IPS-15b (cell line): ENCODE measurements around the gene CACNA1H.

Source experiments
- H3K27me3 ChIP-seq: one replicate; pipeline ENCODE4 v1.6.1; 2013; ENCODE audit warnings: low read length; ENCODE audit not compliant: control insufficient read depth, insufficient read depth
- H3K36me3 ChIP-seq: one replicate; pipeline ENCODE4 v1.6.1; 2013; ENCODE audit warnings: low read length; ENCODE audit not compliant: control insufficient read depth, insufficient read depth
- H3K4me1 ChIP-seq: one replicate; pipeline ENCODE4 v1.6.1; 2013; ENCODE audit warnings: mild to moderate bottlenecking, low read length; ENCODE audit not compliant: control insufficient read depth, insufficient read depth
- H3K4me3 ChIP-seq: one replicate; pipeline ENCODE4 v1.5.1; 2013; ENCODE audit warnings: low read depth, low read length
- H3K9ac ChIP-seq: one replicate; pipeline ENCODE4 v1.6.1; 2013; ENCODE audit warnings: low read depth, mild to moderate bottlenecking, low read length
- H3K9me3 ChIP-seq: one replicate; pipeline ENCODE4 v1.6.1; 2013; ENCODE audit warnings: mild to moderate bottlenecking, low read length; ENCODE audit not compliant: control insufficient read depth, insufficient read depth

Gene CACNA1H

DNA sequence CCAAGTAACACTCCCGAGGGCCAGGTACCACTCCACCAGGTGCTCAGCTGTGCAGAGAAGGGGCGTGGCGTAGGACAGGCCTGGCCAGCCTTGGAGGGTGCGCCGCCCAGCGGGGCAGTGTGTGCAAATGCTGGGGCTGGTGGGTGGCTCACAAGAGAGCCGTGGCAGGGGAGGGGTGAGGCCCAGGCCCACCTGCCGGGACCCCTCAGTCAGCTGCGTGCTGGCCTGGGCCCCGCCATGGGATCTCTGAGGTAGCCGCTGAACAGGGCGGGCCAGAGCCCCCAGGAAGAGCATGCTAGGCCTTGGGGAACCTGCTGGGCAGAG, 63.4 kb downstream of the CACNA1H start:
- Histone ChIP-seq H3K36me3 (peaks cover 77% of the 10 kb centered on the region), H3K4me1 (no peaks in the 10 kb centered on the region), H3K9ac (no peak overlapping the region), H3K27me3 (no peaks in the 10 kb centered on the region), H3K4me3 (no peak overlapping the region), H3K9me3 (no peaks in the 10 kb centered on the region)

DNA sequence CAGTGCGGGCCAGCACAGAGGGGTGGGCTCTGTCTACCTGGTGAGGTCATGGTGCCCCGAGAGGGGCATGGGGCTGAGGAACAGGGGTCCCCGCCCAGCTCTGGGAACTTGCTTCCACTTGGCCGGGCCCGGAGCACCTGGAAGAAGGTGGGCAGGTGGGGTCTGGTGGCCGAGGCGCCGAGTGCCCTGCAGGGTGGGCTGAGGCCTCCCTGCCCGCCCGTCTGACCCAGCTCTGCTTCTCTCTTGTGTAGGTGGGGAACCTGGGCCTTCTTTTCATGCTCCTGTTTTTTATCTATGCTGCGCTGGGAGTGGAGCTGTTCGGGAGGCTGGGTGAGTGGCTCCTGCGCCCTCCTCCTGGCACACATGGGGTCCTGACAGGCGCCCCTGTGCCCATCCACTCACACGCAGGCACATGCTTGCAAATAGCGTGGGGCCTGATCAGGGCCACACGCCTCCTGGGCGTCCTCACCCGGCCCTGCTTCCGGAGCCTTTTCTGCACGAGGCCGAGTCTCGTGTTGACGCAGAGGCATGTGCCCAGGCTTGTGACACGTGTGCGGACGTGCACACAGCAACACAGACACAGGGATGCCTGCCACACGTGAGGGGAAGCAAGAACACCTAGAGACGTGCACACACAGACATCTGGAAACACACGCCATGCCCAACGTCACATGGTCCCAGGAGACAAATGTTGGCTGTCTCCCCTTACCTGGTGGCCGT, 63.9 kb downstream of the CACNA1H start:
- no peak overlapping the region for H3K9ac ChIP-seq
- no peak overlapping the region for H3K4me3 ChIP-seq
- no peaks in the 10 kb centered on the region for H3K27me3 ChIP-seq
- H3K36me3 ChIP-seq, result peaks cover 72% of the 10 kb centered on the region
- H3K4me1 ChIP-seq, result no peaks in the 10 kb centered on the region
- no peaks in the 10 kb centered on the region for H3K9me3 ChIP-seq

DNA sequence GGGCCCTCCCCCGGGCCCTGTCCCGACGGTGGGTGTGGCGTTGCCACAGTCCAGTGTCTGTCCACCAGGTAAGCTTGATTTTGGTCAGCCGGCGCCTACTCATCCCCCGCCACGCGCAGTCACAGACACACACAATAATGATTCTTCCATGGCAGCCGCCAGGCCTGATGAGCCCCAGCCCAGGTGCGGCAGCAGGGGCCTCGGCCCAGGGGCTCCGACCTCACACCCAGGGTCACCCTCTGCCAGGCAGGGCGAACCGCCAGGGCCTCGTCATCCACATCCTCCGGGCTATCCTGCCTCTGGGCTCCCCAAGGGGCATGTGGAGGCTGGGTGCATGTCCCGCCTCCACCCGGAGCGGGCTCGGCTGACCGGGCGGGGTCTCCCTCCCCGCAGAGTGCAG, 64.6 kb downstream of the CACNA1H start:
- Histone ChIP-seq H3K9me3 (no peaks in the 10 kb centered on the region), H3K9ac (no peak overlapping the region), H3K27me3 (no peaks in the 10 kb centered on the region), H3K4me3 (no peak overlapping the region), H3K36me3 (peaks cover 66% of the 10 kb centered on the region), H3K4me1 (no peaks in the 10 kb centered on the region)

DNA sequence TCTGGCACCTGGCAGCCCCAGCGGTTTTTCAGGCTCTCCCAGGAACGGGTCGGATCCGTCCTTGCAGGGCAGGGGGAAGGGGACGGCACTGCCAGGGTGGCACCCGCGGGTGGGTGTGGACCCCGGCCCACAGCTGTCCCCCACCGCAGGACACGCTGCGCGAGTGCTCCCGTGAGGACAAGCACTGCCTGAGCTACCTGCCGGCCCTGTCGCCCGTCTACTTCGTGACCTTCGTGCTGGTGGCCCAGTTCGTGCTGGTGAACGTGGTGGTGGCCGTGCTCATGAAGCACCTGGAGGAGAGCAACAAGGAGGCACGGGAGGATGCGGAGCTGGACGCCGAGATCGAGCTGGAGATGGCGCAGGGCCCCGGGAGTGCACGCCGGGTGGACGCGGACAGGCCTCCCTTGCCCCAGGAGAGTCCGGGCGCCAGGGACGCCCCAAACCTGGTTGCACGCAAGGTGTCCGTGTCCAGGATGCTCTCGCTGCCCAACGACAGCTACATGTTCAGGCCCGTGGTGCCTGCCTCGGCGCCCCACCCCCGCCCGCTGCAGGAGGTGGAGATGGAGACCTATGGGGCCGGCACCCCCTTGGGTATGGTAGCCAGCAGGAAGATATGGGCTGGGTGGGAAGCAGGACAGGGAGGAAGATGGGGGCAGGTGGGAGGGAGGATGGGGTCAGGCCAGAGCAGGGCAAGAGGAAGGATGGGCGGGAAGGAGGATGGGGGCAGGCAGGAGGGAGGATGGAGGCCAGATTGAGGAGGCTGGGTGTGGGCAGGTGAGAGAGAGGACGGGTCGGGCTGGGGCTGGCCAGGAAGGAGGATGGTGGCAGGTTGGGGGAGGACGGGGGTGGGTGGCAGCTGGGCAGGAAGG, 65.4 kb downstream of the CACNA1H start:
- peaks cover 60% of the 10 kb centered on the region for H3K36me3 ChIP-seq
- H3K4me1 ChIP-seq, result no peaks in the 10 kb centered on the region
- H3K27me3 ChIP-seq, result no peaks in the 10 kb centered on the region
- no peak overlapping the region for H3K4me3 ChIP-seq
- no peaks in the 10 kb centered on the region for H3K9me3 ChIP-seq
- H3K9ac ChIP-seq, result no peak overlapping the region

DNA sequence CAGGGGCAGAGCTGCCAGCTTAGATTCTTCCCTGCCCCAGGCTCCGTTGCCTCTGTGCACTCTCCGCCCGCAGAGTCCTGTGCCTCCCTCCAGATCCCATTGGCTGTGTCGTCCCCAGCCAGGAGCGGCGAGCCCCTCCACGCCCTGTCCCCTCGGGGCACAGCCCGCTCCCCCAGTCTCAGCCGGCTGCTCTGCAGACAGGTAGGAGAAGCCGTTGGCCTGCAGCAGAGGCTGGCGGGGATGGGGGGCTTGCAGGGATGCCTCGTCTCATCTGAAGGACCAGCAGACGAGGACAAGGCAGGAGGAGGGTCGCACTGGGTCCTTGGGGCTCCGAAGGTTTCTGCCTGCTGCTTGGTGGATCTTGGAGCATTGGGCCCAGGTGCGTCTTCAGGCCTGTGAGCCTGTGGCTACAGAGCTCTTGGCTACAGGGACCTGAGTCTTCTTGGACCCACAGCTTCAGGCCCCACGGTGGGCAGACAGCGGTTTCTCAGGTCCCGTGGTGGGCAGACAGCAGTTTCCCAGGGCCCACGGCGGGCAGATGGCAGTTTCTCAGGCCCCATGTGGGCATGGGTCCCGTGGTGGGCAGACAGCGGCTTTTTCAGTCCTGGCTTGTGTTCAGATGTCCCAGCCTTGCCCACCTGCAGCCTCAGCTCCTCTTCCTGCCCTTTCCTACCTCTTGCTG, 66.2 kb downstream of the CACNA1H start:
- Histone ChIP-seq H3K9me3 (no peaks in the 10 kb centered on the region), H3K9ac (no peak overlapping the region), H3K36me3 (peaks cover 62% of the 10 kb centered on the region), H3K4me1 (no peaks in the 10 kb centered on the region), H3K4me3 (no peak overlapping the region), H3K27me3 (no peaks in the 10 kb centered on the region)

DNA sequence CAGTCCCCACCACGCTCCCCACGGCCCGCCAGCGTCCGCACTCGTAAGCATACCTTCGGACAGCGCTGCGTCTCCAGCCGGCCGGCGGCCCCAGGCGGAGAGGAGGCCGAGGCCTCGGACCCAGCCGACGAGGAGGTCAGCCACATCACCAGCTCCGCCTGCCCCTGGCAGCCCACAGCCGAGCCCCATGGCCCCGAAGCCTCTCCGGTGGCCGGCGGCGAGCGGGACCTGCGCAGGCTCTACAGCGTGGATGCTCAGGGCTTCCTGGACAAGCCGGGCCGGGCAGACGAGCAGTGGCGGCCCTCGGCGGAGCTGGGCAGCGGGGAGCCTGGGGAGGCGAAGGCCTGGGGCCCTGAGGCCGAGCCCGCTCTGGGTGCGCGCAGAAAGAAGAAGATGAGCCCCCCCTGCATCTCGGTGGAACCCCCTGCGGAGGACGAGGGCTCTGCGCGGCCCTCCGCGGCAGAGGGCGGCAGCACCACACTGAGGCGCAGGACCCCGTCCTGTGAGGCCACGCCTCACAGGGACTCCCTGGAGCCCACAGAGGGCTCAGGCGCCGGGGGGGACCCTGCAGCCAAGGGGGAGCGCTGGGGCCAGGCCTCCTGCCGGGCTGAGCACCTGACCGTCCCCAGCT, 67.3 kb downstream of the CACNA1H start:
- Histone ChIP-seq H3K9me3 (no peaks in the 10 kb centered on the region), H3K36me3 (peaks cover 57% of the 10 kb centered on the region), H3K27me3 (no peaks in the 10 kb centered on the region), H3K9ac (no peak overlapping the region), H3K4me1 (no peaks in the 10 kb centered on the region), H3K4me3 (no peak overlapping the region)

DNA sequence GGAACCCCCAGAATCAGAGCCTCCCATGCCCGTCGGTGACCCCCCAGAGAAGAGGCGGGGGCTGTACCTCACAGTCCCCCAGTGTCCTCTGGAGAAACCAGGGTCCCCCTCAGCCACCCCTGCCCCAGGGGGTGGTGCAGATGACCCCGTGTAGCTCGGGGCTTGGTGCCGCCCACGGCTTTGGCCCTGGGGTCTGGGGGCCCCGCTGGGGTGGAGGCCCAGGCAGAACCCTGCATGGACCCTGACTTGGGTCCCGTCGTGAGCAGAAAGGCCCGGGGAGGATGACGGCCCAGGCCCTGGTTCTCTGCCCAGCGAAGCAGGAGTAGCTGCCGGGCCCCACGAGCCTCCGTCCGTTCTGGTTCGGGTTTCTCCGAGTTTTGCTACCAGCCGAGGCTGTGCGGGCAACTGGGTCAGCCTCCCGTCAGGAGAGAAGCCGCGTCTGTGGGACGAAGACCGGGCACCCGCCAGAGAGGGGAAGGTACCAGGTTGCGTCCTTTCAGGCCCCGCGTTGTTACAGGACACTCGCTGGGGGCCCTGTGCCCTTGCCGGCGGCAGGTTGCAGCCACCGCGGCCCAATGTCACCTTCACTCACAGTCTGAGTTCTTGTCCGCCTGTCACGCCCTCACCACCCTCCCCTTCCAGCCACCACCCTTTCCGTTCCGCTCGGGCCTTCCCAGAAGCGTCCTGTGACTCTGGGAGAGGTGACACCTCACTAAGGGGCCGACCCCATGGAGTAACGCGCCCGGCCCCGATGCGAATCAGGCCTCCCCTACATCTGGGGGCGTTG, 68.1 kb downstream of the CACNA1H start:
- Histone ChIP-seq H3K27me3 (no peaks in the 10 kb centered on the region), H3K4me3 (no peak overlapping the region), H3K9me3 (no peaks in the 10 kb centered on the region), H3K4me1 (no peaks in the 10 kb centered on the region), H3K36me3 (peaks cover 51% of the 10 kb centered on the region), H3K9ac (no peak overlapping the region)

DNA sequence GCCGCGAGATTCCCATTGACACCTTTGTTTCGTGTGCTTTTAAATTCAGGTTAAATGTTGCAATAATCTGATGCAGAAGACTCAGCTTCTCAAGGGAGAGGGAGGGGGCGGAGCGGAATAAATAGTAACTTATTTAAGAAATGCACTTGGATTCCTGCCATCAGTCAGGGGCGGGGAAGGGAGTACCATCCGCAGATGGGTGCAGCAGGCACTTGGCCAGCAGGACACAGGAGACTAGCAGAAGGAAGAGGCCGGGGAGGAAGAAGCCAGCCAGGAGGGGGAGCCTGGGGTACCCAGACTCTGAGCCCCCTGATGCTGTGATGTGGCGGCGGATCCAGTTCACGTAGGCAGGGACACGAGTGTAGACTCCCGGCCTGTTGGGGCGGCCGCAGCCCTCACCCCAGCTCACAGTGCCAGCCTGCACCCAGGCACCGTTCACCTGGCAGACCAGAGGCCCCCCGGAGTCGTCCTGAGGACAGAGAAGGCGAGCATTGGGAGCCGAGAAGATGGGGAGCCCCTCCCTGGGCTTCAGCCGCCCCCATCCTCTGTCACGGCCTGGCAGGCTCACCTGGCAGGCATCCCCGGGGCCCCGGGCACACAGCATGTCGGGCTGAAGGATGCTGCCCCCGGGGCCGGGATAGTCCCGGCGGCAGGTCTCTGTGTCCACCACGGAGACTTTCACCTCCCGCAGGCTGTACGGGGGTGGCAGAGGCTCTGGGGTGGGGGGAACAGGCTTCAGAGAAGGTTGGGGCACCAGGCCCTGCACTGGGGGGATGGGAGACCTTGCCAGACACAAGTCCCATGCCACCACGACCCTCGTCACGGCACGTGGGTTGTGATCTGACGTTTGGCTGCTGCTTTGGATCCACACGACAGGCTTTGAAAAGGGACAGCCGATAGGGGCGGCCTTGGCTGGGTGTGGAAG, 69.0 kb downstream of the CACNA1H start:
- Histone ChIP-seq H3K4me3 (no peak overlapping the region), H3K27me3 (no peaks in the 10 kb centered on the region), H3K4me1 (no peaks in the 10 kb centered on the region), H3K9me3 (no peaks in the 10 kb centered on the region), H3K36me3 (peaks cover 44% of the 10 kb centered on the region), H3K9ac (no peak overlapping the region)

DNA sequence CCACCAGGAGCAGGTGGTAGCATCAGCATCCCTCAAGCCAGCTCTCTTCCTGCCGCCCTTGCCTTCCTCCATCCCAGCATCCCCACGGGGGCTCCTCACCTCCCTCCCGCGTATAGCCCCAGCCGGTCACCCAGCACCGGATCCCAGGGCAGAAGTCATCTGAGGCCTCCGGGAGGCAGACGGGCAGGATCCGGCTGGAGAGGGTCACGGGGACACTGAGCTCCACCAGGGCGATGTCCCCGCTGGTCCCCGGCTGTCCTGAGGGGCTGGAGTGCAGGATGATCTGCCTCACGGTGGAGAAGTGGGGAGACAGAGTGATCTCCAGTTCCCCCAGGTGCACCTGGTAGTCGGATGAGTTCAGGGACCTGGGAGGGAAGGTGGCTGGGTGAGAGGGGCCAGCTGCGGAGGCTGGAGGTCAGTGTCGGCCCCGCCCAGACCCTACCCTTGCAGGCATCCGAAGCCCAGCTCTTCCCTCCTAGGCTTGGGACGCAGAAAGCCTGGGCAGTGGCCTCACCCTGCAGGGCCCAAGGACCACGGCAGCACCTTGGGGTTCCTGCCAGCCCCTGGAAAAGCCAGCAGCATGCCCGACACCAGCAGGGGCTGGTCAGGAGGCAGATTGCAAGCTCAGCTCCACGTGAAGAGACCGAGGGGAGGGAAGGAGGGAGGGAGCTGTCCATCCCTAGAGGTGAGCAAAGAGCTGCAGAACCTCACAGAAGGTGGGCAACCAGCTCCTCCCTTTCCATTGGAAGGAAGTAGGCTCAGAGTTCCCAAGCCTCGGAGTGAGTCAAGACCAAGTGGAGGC, 69.8 kb downstream of the CACNA1H start:
- Histone ChIP-seq H3K4me1 (no peaks in the 10 kb centered on the region), H3K9ac (no peak overlapping the region), H3K36me3 (peaks cover 35% of the 10 kb centered on the region), H3K9me3 (no peaks in the 10 kb centered on the region), H3K27me3 (no peaks in the 10 kb centered on the region), H3K4me3 (no peak overlapping the region)
